ENCODE measurements around the gene SEC23B.

The SEC23B gene

DNA sequence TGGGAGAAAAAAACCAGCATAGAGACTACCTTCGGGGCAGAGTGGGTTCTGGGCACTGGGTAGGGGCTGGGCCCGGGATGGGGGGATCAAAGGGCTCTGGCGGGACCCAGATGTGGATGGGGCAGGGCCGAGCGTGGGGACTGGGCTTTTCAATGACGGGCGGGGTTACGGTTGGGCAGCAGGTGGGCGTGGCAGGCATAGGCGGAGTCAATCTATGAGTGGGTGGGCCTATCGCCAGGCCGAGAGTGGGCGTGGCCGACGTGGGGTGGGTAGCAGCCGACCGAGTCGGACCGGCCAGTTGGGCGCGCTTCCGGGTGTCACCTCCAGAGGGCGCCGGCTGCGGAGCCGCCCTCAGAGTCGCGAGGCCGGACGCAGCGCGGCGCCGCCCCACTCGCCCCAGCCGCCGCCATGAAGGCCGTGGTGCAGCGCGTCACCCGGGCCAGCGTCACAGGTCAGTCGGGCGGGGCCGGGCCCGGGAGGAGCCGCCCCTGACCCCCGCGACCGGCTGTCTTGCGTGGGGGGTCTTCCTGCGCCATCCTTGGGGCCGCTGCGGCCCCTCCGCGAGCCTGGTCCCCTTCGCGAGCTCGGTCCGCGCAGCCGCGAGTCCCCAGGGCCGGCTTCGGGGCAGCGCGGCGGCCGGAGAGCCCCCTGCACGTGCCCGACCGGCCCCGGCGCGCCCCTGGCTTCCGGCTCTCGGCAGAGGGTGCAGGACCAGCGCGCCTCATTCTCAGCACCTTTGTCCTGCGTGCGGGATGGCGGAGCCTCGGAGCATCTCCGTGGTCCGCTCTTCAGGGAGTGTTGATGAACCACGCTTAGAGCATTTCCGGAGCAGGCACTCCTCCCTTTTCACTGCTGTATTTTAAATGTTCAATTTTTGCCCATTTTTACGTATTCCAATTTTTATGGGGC lies 80.2 kb downstream of the SEC23B start, which contains the start of gene DTD1:
Gene DTD1 (plus strand): TSS at position 390 of the 909 bp plus-strand sequence. CDS start 19 bp downstream, at position 409.
- peak; percentile 66 to 77 for DNase-seq (ENCODE audit: low read depth in 2 of 2)

DNA sequence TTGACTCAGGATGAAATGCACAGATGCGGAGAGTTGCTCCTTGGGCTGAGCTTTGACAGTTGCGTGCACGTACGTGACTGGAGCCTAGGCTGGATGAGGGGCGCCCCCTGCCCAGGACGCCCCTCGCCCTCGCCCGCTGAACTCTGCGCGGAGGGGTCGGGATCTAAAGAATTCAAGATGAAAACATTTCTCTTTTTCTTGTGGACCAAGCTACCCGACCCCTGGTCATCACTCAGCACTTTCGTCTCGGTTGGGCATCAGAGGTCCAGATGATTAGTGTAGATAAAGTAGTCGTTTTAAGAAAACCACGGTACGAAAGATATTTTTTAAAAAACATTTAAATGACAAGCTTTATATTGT lies 80.8 kb downstream of the SEC23B start:
- DNase-seq (ENCODE audit: low read depth in 2 of 2), result no peak

DNA sequence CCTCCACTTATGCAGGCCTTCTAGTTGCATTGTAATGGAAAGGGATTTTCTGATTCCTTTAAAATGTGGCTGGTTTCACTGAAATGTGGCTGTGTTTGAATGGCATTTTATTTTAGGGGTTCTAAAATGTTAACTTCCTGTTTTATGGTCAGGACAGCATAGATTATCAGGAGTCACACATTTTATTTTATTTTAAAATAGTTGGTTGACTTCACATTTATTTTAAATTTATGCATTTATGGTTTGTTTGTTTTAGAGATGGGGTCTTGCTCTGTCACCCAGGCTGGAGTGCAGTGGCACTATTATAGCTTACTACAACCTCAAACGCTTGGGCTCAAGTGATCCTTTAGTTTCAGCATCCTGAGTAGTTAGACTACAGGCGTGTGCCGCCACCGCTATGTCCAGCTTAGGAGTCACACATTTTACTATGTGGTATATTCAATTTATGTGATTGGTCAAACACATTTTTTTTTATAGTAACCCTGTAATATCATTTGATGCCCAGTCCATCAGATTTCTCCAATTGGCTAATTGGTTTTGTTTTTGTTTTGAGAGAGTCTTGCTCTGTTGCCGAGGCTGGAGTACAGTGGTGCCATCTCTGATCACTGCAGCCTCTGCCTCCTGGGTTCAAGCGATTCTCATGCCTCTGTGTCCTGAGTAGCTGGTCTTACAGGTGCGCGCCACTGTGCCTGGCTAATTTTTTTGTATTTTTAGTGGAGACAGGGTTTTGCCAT lies 82.4 kb downstream of the SEC23B start:
- DNase-seq (ENCODE audit: low read depth in 2 of 2), result no peak

DNA sequence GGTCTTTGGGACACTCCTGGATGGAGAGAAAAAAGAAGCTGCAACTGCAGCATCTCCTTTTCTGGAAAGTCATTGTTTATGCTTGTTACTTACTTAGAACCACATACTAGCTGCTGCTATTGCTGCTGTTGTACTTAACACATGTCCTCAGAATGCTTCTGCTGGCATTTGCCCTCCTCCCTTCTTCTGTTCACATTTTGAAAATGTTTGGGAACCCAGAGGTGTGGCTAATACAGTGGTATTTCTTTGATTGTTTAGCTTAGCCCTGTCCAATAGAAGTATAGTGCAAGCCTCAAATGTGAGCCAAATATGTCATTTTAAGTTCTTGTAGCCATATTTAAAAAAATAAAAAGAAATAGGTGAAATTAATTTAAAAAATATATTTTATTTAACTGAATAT lies 88.5 kb downstream of the SEC23B start:
- DNase-seq (ENCODE audit: low read depth in 2 of 2), result no peak

DNA sequence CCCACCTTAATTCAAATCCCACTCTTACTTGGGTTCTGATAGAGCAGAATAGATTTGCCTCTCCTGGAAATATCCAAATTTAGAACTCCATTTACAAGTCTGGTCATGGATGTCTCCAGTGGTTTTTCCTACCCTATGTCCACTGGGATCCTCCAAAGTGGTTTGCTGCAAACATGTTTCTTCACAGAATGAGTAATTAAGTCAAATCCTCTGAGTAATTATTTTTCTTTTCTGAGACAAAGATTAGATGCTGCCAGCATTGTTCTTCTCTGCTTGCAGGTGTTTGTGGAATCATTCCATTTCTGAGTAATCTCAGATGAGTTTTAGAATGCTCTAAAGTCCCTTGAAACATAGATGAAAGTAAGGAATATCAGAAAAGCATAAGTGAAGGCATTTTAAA lies 102.0 kb downstream of the SEC23B start:
- DNase-seq (ENCODE audit: low read depth in 2 of 2), result no peak
